Hippocampal formation (tissue), 2 donors: ENCODE data around the gene SH3BP2.

Source experiments
- DNase-seq, 2 donors: peaks; one replicate each; lab custom pipeline; 2025; lab: John Stamatoyannopoulos, UW

Gene SH3BP2

GRCh38 chr4:2803624-2804448 is 11.0 kb downstream of the SH3BP2 start:
- DNase-seq, result no peak

- DNase-seq, result no peak
Measured at GRCh38 chr4:2804449-2804972, 11.6 kb downstream of the SH3BP2 start.

- DNase-seq, result no peak
Measured at GRCh38 chr4:2804973-2805501, 12.2 kb downstream of the SH3BP2 start.

- DNase-seq, result no peak
Measured at GRCh38 chr4:2805712-2806389, 13.0 kb downstream of the SH3BP2 start.

GRCh38 chr4:2806390-2807355 is 13.8 kb downstream of the SH3BP2 start:
- peak; percentile 26 to 29 for DNase-seq

- DNase-seq, result no peak
Measured at GRCh38 chr4:2807571-2807970, 14.7 kb downstream of the SH3BP2 start.

- no peak for DNase-seq
Measured at GRCh38 chr4:2808001-2808400, 15.1 kb downstream of the SH3BP2 start.

- DNase-seq, result no peak
Measured at GRCh38 chr4:2809610-2810180, 16.8 kb downstream of the SH3BP2 start.

- DNase-seq, result no peak
Measured at GRCh38 chr4:2810388-2810787, 17.5 kb downstream of the SH3BP2 start.

GRCh38 chr4:2811830-2812611 is 19.1 kb downstream of the SH3BP2 start:
- peak in 1 of 2 donors; percentile 34 for DNase-seq

GRCh38 chr4:2812612-2813354 is 19.9 kb downstream of the SH3BP2 start:
- DNase-seq, result no peak

GRCh38 chr4:2813446-2814405 is 20.8 kb downstream of the SH3BP2 start:
- DNase-seq, result no peak

- no peak for DNase-seq
Measured at GRCh38 chr4:2814627-2815270, 21.9 kb downstream of the SH3BP2 start.

GRCh38 chr4:2816401-2816954 is 23.6 kb downstream of the SH3BP2 start:
- no peak for DNase-seq

- no peak for DNase-seq
Measured at GRCh38 chr4:2817137-2817536, 24.3 kb downstream of the SH3BP2 start.

- DNase-seq, result no peak
Measured at GRCh38 chr4:2817701-2818350, 24.9 kb downstream of the SH3BP2 start.

GRCh38 chr4:2818351-2818939 is 25.6 kb downstream of the SH3BP2 start:
- no peak for DNase-seq
